PC-3 (cell line): ENCODE measurements around the gene CNST. TPM values are rescaled to one million over a fixed set of nuclear protein-coding genes. Genes with fewer than 3 reads are reported as not detected.

Source experiments
- ATAC-seq: fragments of 200-7000 bp; cut with Tn5 transposase; 2 replicates; pipeline ENCODE4 v1.9.1; 2020; ENCODE audit warnings: mild to moderate bottlenecking, moderate library complexity
- BruUV-seq: library from RNA; stranded (reverse); fragments of 400-500 nt; replicated peaks from 2 replicates; lab custom pipeline; 2021; lab: Mats Ljungman, UMichigan
- CTCF ChIA-PET: fragments of 300-600 bp; sonication (Branson Sonifier 250); formaldehyde crosslinking; loops from one replicate; lab custom pipeline; 2022; ENCODE audit warnings: antibody characterized with exemption; lab: Charles Lee
- POLR2A ChIA-PET: fragments of 300-600 bp; sonication (Branson Sonifier 250); formaldehyde crosslinking; loops from one replicate; lab custom pipeline; 2022; ENCODE audit warnings: antibody characterized with exemption; ENCODE audit not compliant: unreplicated experiment; lab: Charles Lee
- DNase-seq: peaks from one replicate; pipeline ENCODE4 v3.0.0-alpha.2; 2015
- H2AFZ ChIP-seq: fragments of 300-600 bp; sonication (generic); 2 replicates; pipeline ENCODE4 v1.6.0; 2016; ENCODE audit warnings: antibody characterized with exemption, low read length
- H3F3A ChIP-seq: fragments of 300-600 bp; sonication (generic); one replicate; pipeline ENCODE4 v1.6.0; 2017; ENCODE audit warnings: antibody characterized with exemption, low read length, control low read depth, mild to moderate bottlenecking; ENCODE audit not compliant: unreplicated experiment
- H3K27ac ChIP-seq: fragments of 300-600 bp; sonication (generic); 2 replicates; pipeline ENCODE4 v1.5.1; 2016; ENCODE audit warnings: mild to moderate bottlenecking, low read length
- H3K27me3 ChIP-seq: fragments of 300-600 bp; sonication (generic); 2 replicates; pipeline ENCODE4 v1.6.1; 2016; ENCODE audit warnings: low read length, mixed read lengths
- H3K36me3 ChIP-seq: fragments of 300-600 bp; sonication (generic); 2 replicates; pipeline ENCODE4 v1.6.1; 2016; ENCODE audit warnings: low read depth, mixed run types, low read length, mixed read lengths
- H3K4me1 ChIP-seq: fragments of 300-600 bp; sonication (generic); 2 replicates; pipeline ENCODE4 v1.5.1; 2016; ENCODE audit warnings: low read length; ENCODE audit not compliant: insufficient read depth
- H3K4me2 ChIP-seq: fragments of 300-600 bp; sonication (generic); 2 replicates; pipeline ENCODE4 v1.6.0; 2016; ENCODE audit warnings: low read length
- H3K4me3 ChIP-seq: fragments of 300-600 bp; sonication (generic); 2 replicates; pipeline ENCODE4 v1.5.1; 2016; ENCODE audit warnings: mild to moderate bottlenecking, low read length, mixed read lengths
- H3K79me2 ChIP-seq: fragments of 300-600 bp; sonication (generic); 2 replicates; pipeline ENCODE4 v1.6.1; 2017; ENCODE audit warnings: low read length, mixed read lengths
- H3K9ac ChIP-seq: fragments of 300-600 bp; sonication (generic); 2 replicates; pipeline ENCODE4 v1.6.0; 2016; ENCODE audit warnings: mild to moderate bottlenecking, low read length
- H3K9me2 ChIP-seq: fragments of 300-600 bp; sonication (generic); replicated peaks from 2 replicates; pipeline ENCODE4 v1.6.1; 2016; ENCODE audit warnings: mixed run types, low read length, mixed read lengths
- H3K9me3 ChIP-seq: fragments of 300-600 bp; sonication (generic); 2 replicates; pipeline ENCODE4 v1.6.1; 2016; ENCODE audit warnings: low read length, mixed read lengths
- H4K20me1 ChIP-seq: fragments of 300-600 bp; sonication (generic); 2 replicates; pipeline ENCODE4 v1.6.1; 2016; ENCODE audit warnings: low read length, mixed read lengths
- CTCF ChIP-seq: fragments of 300-600 bp; sonication (generic); conservative IDR thresholded peaks from 2 replicates; pipeline ENCODE4 v1.5.1; 2017; ENCODE audit warnings: antibody characterized with exemption, low read depth, mild to moderate bottlenecking, low read length
- EZH2 ChIP-seq: fragments of 300-600 bp; sonication (generic); IDR thresholded peaks from one replicate; pipeline ENCODE4 v1.6.1; 2017; ENCODE audit warnings: antibody characterized with exemption, mild to moderate bottlenecking, low read length; ENCODE audit not compliant: unreplicated experiment
- EZH2phosphoT487 ChIP-seq: fragments of 300-600 bp; sonication (generic); IDR thresholded peaks from 2 replicates; pipeline ENCODE4 v1.6.1; 2018; ENCODE audit warnings: mild to moderate bottlenecking, antibody characterized with exemption, low read length, borderline replicate concordance
- intact Hi-C: fragments of 100-400 bp; cut with micrococcal nuclease; formaldehyde crosslinking; loops from 2 replicates; pipeline ENCODE4 v1.9.0; 2023
- total RNA-seq: library from RNA; depleted of rRNA; stranded (reverse); fragments of >200 nt; gene quantifications from 2 replicates; pipeline ENCODE4 v1.2.3, GENCODE V29; 2014

The CNST gene
- total RNA-seq, 1 experiment from 2014 or later: 13.5 TPM

GRCh38 chr1:246680696-246681130, 114.5 kb downstream of the CNST start:
- no peaks in the 10 kb centered on the region for H3K27me3 ChIP-seq
- no peaks in the 10 kb centered on the region for H3K36me3 ChIP-seq
- no peak overlapping the region for H3K4me2 ChIP-seq
- CTCF ChIA-PET: no interaction called here
- no peaks in the 10 kb centered on the region for H3K9me2 ChIP-seq
- intact Hi-C loops: no loop called here
- H3K4me1 ChIP-seq: no peaks in the 10 kb centered on the region
- TF ChIP-seq CTCF (no peak), EZH2phosphoT487 (no peak), EZH2 (no peak)
- ATAC-seq: no peak
- H3K9ac ChIP-seq: no peak overlapping the region
- no peaks in the 10 kb centered on the region for H3F3A ChIP-seq
- no peak overlapping the region for H2AFZ ChIP-seq
- no peak overlapping the region for H3K27ac ChIP-seq
- no peaks in the 10 kb centered on the region for H4K20me1 ChIP-seq
- no peaks in the 10 kb centered on the region for H3K79me2 ChIP-seq
- POLR2A ChIA-PET: no interaction called here
- H3K9me3 ChIP-seq: no peaks in the 10 kb centered on the region
- H3K4me3 ChIP-seq: no peak overlapping the region
- DNase-seq: no peak
- no TSS peak for BruUV-seq

DNA sequence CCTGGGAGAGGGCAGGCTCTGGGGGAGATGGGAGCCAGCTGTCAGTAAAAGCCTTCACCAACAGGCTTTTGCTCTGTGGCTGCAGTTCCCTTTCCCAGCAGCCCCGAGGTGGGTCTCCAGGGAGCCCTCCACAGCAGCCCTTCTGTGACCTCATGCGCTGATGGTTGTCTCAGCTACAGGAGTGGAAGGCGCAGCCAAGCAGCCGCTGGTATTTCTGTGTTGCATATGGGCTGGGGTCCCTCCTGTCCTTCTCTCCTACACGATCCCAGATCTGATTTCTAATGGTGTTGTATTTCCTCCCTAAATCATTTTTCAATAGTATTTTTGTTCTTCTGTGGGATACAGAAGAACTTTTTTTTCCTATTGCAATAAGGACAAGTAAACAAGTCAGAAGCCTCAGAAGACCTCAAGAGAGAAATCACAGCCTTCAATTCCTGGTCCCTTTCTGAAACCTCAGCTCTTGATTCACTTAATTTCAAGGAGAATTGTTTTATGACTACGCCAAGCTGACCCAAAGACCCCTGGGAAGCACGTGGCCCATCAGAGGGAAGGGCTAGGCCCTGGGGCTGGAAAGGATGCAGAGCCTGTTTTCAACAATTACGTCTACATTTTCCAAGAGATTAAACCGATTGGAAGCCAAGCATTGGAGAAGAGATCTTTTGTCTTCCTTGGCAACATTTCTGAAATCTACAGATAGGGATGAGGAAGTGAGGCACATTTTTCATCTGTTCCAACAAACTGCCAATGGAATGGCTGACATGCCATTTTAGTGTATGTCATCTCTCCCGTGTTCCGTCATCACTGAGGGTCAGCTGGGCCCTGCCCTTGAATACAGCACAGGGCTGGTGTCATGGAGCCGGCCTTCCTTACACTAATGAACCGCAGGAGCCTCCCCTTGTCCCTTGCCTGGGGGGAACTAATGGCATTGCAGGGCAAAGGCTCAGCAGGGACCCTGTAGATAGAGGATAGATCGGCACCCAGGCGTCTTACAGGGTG, 115.9 kb downstream of the CNST start:
- no peaks in the 10 kb centered on the region for H3K9me3 ChIP-seq
- H2AFZ ChIP-seq: no peak overlapping the region
- no peak for TF ChIP-seq EZH2phosphoT487
- no peak for TF ChIP-seq EZH2
- no peak for TF ChIP-seq CTCF
- H3K9ac ChIP-seq: no peak overlapping the region
- no peak overlapping the region for H3K4me3 ChIP-seq
- POLR2A ChIA-PET: no interaction called here
- H3K79me2 ChIP-seq: no peaks in the 10 kb centered on the region
- H4K20me1 ChIP-seq: no peaks in the 10 kb centered on the region
- H3F3A ChIP-seq: no peaks in the 10 kb centered on the region
- H3K4me2 ChIP-seq: no peak overlapping the region
- H3K9me2 ChIP-seq: no peaks in the 10 kb centered on the region
- intact Hi-C loops: no loop called here
- ATAC-seq: no peak
- no peaks in the 10 kb centered on the region for H3K27me3 ChIP-seq
- no peak overlapping the region for H3K27ac ChIP-seq
- no peaks in the 10 kb centered on the region for H3K4me1 ChIP-seq
- BruUV-seq: no TSS peak
- no peaks in the 10 kb centered on the region for H3K36me3 ChIP-seq
- DNase-seq: no peak
- CTCF ChIA-PET: no interaction called here

DNA sequence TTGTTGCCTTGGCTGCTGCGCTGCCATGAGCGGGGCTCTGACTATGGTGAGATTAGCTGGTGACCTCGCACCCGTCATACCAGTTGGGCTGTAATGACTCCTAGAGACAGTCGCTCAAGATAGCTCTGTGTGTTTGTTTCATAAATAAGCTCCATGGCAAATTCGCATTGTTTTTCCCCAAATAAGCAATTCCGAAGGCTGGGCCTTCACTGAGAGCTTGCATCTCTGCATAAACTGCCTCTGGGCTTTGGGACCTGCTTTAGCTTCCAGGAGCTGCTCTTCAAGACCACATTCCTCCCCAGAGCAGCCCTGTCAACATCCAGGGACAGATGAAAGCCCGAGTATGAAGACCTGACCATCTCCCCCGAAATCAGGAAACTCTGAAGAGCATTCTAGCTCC, 117.3 kb downstream of the CNST start:
- Histone ChIP-seq H2AFZ (no peak overlapping the region), H3K4me2 (no peak overlapping the region), H3K4me3 (no peak overlapping the region), H3K27me3 (no peaks in the 10 kb centered on the region), H3K4me1 (no peaks in the 10 kb centered on the region), H3K36me3 (no peaks in the 10 kb centered on the region), H4K20me1 (no peaks in the 10 kb centered on the region), H3F3A (no peaks in the 10 kb centered on the region), H3K9me2 (no peaks in the 10 kb centered on the region), H3K9me3 (no peaks in the 10 kb centered on the region), H3K9ac (no peak overlapping the region), H3K27ac (no peak overlapping the region), H3K79me2 (no peaks in the 10 kb centered on the region)
- ChIA-PET POLR2A (no interaction called here), CTCF (no interaction called here)
- no TSS peak for BruUV-seq
- DNase-seq (no peak), ATAC-seq (no peak)
- TF ChIP-seq EZH2 (no peak), EZH2phosphoT487 (no peak), CTCF (no peak)
- intact Hi-C loops: no loop called here
